ENCODE measurements around the gene CA10.

GRCh38 chr17:52154466-52154865 lies 4.0 kb downstream of the CA10 start:
- TF ChIP-seq CTCF (IDR thresholded peaks at IDR 0.05; ENCODE audit: poor library complexity) (no peak), EZH2 (IDR thresholded peaks at IDR 0.05; ENCODE audit: borderline replicate concordance) (no peak)
